Activated gamma-delta T cell treated with anti-CD3 and anti-CD28 coated beads, Interleukin-2, amount 50 U/mL, for 16 hours (primary cell): ENCODE data around the gene KCNG2.

Source experiments
- DNase-seq: peaks from one replicate; pipeline ENCODE4 v3.0.0-alpha.2; 2020; ENCODE audit warnings: low read depth

The KCNG2 gene

GRCh38 chr18:79942211-79942610 lies 144.5 kb downstream of the KCNG2 start:
- DNase-seq, result no peak

GRCh38 chr18:79942786-79943607 lies 145.3 kb downstream of the KCNG2 start:
- no peak for DNase-seq

- no peak for DNase-seq
Measured at GRCh38 chr18:79943608-79944125, 145.9 kb downstream of the KCNG2 start.

GRCh38 chr18:79944126-79944731 lies 146.5 kb downstream of the KCNG2 start:
- DNase-seq, result no peak

- DNase-seq, result no peak
Measured at GRCh38 chr18:79944746-79945117, 147.0 kb downstream of the KCNG2 start.

GRCh38 chr18:79945118-79946042 lies 147.6 kb downstream of the KCNG2 start:
- no peak for DNase-seq

- no peak for DNase-seq
Measured at GRCh38 chr18:79947054-79947755, 149.5 kb downstream of the KCNG2 start.

GRCh38 chr18:79947881-79948610 lies 150.3 kb downstream of the KCNG2 start:
- DNase-seq, result no peak

GRCh38 chr18:79948719-79949411 lies 151.1 kb downstream of the KCNG2 start:
- DNase-seq, result no peak
